NCI-H1436 (cell line): ENCODE results near the gene PIEZO1.
A peak's percentile ranks its signal among the peaks of the same experiment; 100 is the strongest.
"Not testable (repeated sequence)": the region's sequence is repeated elsewhere in the genome, so short reads cannot be mapped to it uniquely, and the experiment has no call there.

Source experiments
- DNase-seq: peaks from one replicate; lab custom pipeline; 2025; lab: John Stamatoyannopoulos, UW

PIEZO1 gene

GRCh38 chr16:88785106-88785924 lies at the start of gene PIEZO1:
TSS of gene PIEZO1 (minus strand) at chr16:88785220. CDS start at chr16:88784964, 256 bp downstream.
- peak; percentile 35 for DNase-seq

GRCh38 chr16:88834670-88835069 lies 49.6 kb upstream of the PIEZO1 start:
- DNase-seq: no peak

GRCh38 chr16:88833086-88833485 lies 48.1 kb upstream of the PIEZO1 start:
- DNase-seq: no peak

- DNase-seq: no peak
These were observed 46.8 kb upstream of the PIEZO1 start for GRCh38 chr16:88831838-88832237.

- DNase-seq: no peak
These were observed 45.8 kb upstream of the PIEZO1 start for GRCh38 chr16:88830783-88831182.

- no peak for DNase-seq
These were observed 45.2 kb upstream of the PIEZO1 start for GRCh38 chr16:88830258-88830657.

GRCh38 chr16:88828711-88829110 lies 43.7 kb upstream of the PIEZO1 start:
- no peak for DNase-seq

- DNase-seq: no peak
These were observed 42.7 kb upstream of the PIEZO1 start for GRCh38 chr16:88827727-88828126.

- no peak for DNase-seq
These were observed 41.2 kb upstream of the PIEZO1 start for GRCh38 chr16:88826070-88826840.

- DNase-seq: no peak
These were observed 40.1 kb upstream of the PIEZO1 start for GRCh38 chr16:88825146-88825545.

GRCh38 chr16:88824256-88825077 lies 39.4 kb upstream of the PIEZO1 start:
- no peak for DNase-seq

- DNase-seq: not testable (repeated sequence)
These were observed 38.6 kb upstream of the PIEZO1 start for GRCh38 chr16:88823646-88824045.

- no peak for DNase-seq
These were observed 37.4 kb upstream of the PIEZO1 start for GRCh38 chr16:88822281-88823040.

- DNase-seq: no peak
These were observed 36.3 kb upstream of the PIEZO1 start for GRCh38 chr16:88821168-88821850.

- DNase-seq: no peak
These were observed 35.5 kb upstream of the PIEZO1 start for GRCh38 chr16:88820385-88821025.

GRCh38 chr16:88819126-88819525 lies 34.1 kb upstream of the PIEZO1 start:
- no peak for DNase-seq

GRCh38 chr16:88818575-88818874 lies 33.5 kb upstream of the PIEZO1 start:
- DNase-seq: no peak

- DNase-seq: no peak
These were observed 33.0 kb upstream of the PIEZO1 start for GRCh38 chr16:88817785-88818574.

- DNase-seq: no peak
These were observed 31.9 kb upstream of the PIEZO1 start for GRCh38 chr16:88816736-88817535.
